ENCODE measurements around the gene ZNF697. TPM values are rescaled to one million over a fixed set of nuclear protein-coding genes. Genes with fewer than 3 reads are reported as not detected.
A peak's percentile ranks its signal among the peaks of the same experiment; 100 is the strongest.

Gene ZNF697
- total and polyA plus RNA-seq, 9 of the 15 experiments (the other 6 are each of a cell fraction or from before 2014, with no cell fraction given), result 2.1 to 13.6 (median 8.3) TPM

- TF ChIP-seq NFXL1 (CRISPR knock-in tag; IDR thresholded peaks at IDR 0.05), result no peak
- TF ChIP-seq CTCF (IDR thresholded peaks at IDR 0.05 in 2 of 3, conservative IDR thresholded peaks at IDR 0.05 in 1 of 3; ENCODE audit: insufficient read depth in 2 of 3, low read depth in 1 of 3, low read length in 3 of 3), result no peak
- TF ChIP-seq GABPB2 (CRISPR knock-in tag; conservative IDR thresholded peaks at IDR 0.05), result 0 out of 2 replicates have a peak, but pooled peaks have one; percentile 35
- TF ChIP-seq CSDE1 (IDR thresholded peaks at IDR 0.05), result no peak
- TF ChIP-seq ZNF224 (CRISPR knock-in tag; IDR thresholded peaks at IDR 0.05), result no peak
- TF ChIP-seq, protein P1, sequence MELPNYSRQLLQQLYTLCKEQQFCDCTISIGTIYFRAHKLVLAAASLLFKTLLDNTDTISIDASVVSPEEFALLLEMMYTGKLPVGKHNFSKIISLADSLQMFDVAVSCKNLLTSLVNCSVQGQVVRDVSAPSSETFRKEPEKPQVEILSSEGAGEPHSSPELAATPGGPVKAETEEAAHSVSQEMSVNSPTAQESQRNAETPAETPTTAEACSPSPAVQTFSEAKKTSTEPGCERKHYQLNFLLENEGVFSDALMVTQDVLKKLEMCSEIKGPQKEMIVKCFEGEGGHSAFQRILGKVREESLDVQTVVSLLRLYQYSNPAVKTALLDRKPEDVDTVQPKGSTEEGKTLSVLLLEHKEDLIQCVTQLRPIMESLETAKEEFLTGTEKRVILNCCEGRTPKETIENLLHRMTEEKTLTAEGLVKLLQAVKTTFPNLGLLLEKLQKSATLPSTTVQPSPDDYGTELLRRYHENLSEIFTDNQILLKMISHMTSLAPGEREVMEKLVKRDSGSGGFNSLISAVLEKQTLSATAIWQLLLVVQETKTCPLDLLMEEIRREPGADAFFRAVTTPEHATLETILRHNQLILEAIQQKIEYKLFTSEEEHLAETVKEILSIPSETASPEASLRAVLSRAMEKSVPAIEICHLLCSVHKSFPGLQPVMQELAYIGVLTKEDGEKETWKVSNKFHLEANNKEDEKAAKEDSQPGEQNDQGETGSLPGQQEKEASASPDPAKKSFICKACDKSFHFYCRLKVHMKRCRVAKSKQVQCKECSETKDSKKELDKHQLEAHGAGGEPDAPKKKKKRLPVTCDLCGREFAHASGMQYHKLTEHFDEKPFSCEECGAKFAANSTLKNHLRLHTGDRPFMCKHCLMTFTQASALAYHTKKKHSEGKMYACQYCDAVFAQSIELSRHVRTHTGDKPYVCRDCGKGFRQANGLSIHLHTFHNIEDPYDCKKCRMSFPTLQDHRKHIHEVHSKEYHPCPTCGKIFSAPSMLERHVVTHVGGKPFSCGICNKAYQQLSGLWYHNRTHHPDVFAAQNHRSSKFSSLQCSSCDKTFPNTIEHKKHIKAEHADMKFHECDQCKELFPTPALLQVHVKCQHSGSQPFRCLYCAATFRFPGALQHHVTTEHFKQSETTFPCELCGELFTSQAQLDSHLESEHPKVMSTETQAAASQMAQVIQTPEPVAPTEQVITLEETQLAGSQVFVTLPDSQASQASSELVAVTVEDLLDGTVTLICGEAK (IDR thresholded peaks at IDR 0.05), result 0 out of 2 replicates have a peak, but pooled peaks have one; percentile 11
- TF ChIP-seq, protein P1 (CRISPR knock-in tag; IDR thresholded peaks at IDR 0.05), result no peak
- TF ChIP-seq HNRNPLL (IDR thresholded peaks at IDR 0.05; ENCODE audit: low read depth, low read length, poor library complexity, severe bottlenecking), result peak; percentile 5
- TF ChIP-seq SP1 (CRISPR knock-in tag; IDR thresholded peaks at IDR 0.05), result 0 out of 2 replicates have a peak, but pooled peaks have one; percentile 5
- peak; percentile 21; the same call in 1 of the 2 replicates for TF ChIP-seq MYC (IDR thresholded peaks at IDR 0.05; ENCODE audit: low read depth, low read length)
- TF ChIP-seq MYC (CRISPR knock-in tag; IDR thresholded peaks at IDR 0.05; ENCODE audit: borderline replicate concordance, low read depth), result peak; percentile 51; the same call in 1 of the 2 replicates
- TF ChIP-seq, protein P2, sequence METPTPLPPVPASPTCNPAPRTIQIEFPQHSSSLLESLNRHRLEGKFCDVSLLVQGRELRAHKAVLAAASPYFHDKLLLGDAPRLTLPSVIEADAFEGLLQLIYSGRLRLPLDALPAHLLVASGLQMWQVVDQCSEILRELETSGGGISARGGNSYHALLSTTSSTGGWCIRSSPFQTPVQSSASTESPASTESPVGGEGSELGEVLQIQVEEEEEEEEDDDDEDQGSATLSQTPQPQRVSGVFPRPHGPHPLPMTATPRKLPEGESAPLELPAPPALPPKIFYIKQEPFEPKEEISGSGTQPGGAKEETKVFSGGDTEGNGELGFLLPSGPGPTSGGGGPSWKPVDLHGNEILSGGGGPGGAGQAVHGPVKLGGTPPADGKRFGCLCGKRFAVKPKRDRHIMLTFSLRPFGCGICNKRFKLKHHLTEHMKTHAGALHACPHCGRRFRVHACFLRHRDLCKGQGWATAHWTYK (CRISPR knock-in tag; IDR thresholded peaks at IDR 0.05), result 0 out of 2 replicates have a peak, but pooled peaks have one; percentile 37
Observed at GRCh38 chr1:119647228-119647733, 785 bp downstream of the ZNF697 start (continued).
